ENCODE data around the gene RASGRF2.
"Not testable (repeated sequence)": the region's sequence is repeated elsewhere in the genome, so short reads cannot be mapped to it uniquely, and the experiment has no call there.

The RASGRF2 gene

GRCh38 chr5:81021486-81021885, 61.3 kb downstream of the RASGRF2 start:
- DNase-seq (ENCODE audit: low read depth in 2 of 2), result no peak

- no peak for DNase-seq (ENCODE audit: low read depth in 2 of 2)
Observed at GRCh38 chr5:81021951-81022687, 62.0 kb downstream of the RASGRF2 start.

- no peak for DNase-seq (ENCODE audit: low read depth in 2 of 2)
Observed at GRCh38 chr5:81022688-81023084, 62.5 kb downstream of the RASGRF2 start.

GRCh38 chr5:81023261-81023970, 63.3 kb downstream of the RASGRF2 start:
- no peak for DNase-seq (ENCODE audit: low read depth in 2 of 2)

GRCh38 chr5:81027481-81028058, 67.4 kb downstream of the RASGRF2 start:
- no peak for DNase-seq (ENCODE audit: low read depth in 2 of 2)

GRCh38 chr5:81028888-81029287, 68.7 kb downstream of the RASGRF2 start:
- not testable (repeated sequence) for DNase-seq (ENCODE audit: low read depth in 2 of 2)

- DNase-seq (ENCODE audit: low read depth in 2 of 2), result not testable (repeated sequence)
Observed at GRCh38 chr5:81029736-81030135, 69.6 kb downstream of the RASGRF2 start.

GRCh38 chr5:81030236-81031034, 70.3 kb downstream of the RASGRF2 start:
- not testable (repeated sequence) for DNase-seq (ENCODE audit: low read depth in 2 of 2)

GRCh38 chr5:81035522-81035921, 75.4 kb downstream of the RASGRF2 start:
- no peak for DNase-seq (ENCODE audit: low read depth in 2 of 2)

GRCh38 chr5:81038495-81038894, 78.3 kb downstream of the RASGRF2 start:
- DNase-seq (ENCODE audit: low read depth in 2 of 2), result no peak

- DNase-seq (ENCODE audit: low read depth in 2 of 2), result no peak
Observed at GRCh38 chr5:81044868-81045267, 84.7 kb downstream of the RASGRF2 start.

GRCh38 chr5:81045389-81045807, 85.2 kb downstream of the RASGRF2 start:
- DNase-seq (ENCODE audit: low read depth in 2 of 2), result no peak

- no peak for DNase-seq (ENCODE audit: low read depth in 2 of 2)
Observed at GRCh38 chr5:81046041-81046440, 85.9 kb downstream of the RASGRF2 start.

GRCh38 chr5:81052325-81052724, 92.2 kb downstream of the RASGRF2 start:
- DNase-seq (ENCODE audit: low read depth in 2 of 2), result no peak

GRCh38 chr5:81053282-81053681, 93.1 kb downstream of the RASGRF2 start:
- DNase-seq (ENCODE audit: low read depth in 2 of 2), result not testable (repeated sequence)

- no peak for DNase-seq (ENCODE audit: low read depth in 2 of 2)
Observed at GRCh38 chr5:81058121-81058520, 98.0 kb downstream of the RASGRF2 start.

GRCh38 chr5:81065492-81065891, 105.3 kb downstream of the RASGRF2 start:
- DNase-seq (ENCODE audit: low read depth in 2 of 2), result no peak

GRCh38 chr5:81066102-81066501, 105.9 kb downstream of the RASGRF2 start:
- DNase-seq (ENCODE audit: low read depth in 2 of 2), result no peak

GRCh38 chr5:81067406-81067805, 107.2 kb downstream of the RASGRF2 start:
- DNase-seq (ENCODE audit: low read depth in 2 of 2), result no peak

- DNase-seq (ENCODE audit: low read depth in 2 of 2), result no peak
Observed at GRCh38 chr5:81068063-81068462, 107.9 kb downstream of the RASGRF2 start.

GRCh38 chr5:81068635-81069034, 108.5 kb downstream of the RASGRF2 start:
- no peak for DNase-seq (ENCODE audit: low read depth in 2 of 2)

GRCh38 chr5:81069990-81070389, 109.8 kb downstream of the RASGRF2 start:
- no peak for DNase-seq (ENCODE audit: low read depth in 2 of 2)
